ENCODE measurements around the gene SVEP1.
A peak's percentile ranks its signal among the peaks of the same experiment; 100 is the strongest.

- TF ChIP-seq CTCF (IDR thresholded peaks at IDR 0.05) (peak; percentile 53 to 76 (median 55)), POLR2A (IDR thresholded peaks at IDR 0.05) (no peak)
Measured at GRCh38 chr9:110623462-110624025, 44.0 kb upstream of the SVEP1 start.
